B cell (primary cell): ENCODE data around the gene CEACAM1. TPM values are rescaled to one million over a fixed set of nuclear protein-coding genes. Genes with fewer than 3 reads are reported as not detected.

Experiments
- ATAC-seq: fragments of 200-7000 bp; cut with Tn5 transposase; one replicate; pipeline ENCODE4 v1.10.0; 2021; ENCODE audit warnings: low read depth, mild to moderate bottlenecking, moderate number of reproducible peaks, moderate library complexity
- CTCF ChIA-PET: fragments of 350-600 bp; sonication (Branson Sonifier 250); formaldehyde crosslinking; loops from one replicate; lab custom pipeline; 2021; ENCODE audit warnings: antibody characterized with exemption, inconsistent platforms; lab: Charles Lee
- POLR2A ChIA-PET: fragments of 350-600 bp; sonication (Branson Sonifier 250); formaldehyde crosslinking; loops from one replicate; lab custom pipeline; 2021; ENCODE audit warnings: antibody characterized with exemption; lab: Charles Lee
- DNase-seq: peaks from one replicate; pipeline ENCODE4 v3.0.0; 2013
- H2AFZ ChIP-seq: 2 replicates; pipeline ENCODE4 v1.6.1; 2012; ENCODE audit warnings: mild to moderate bottlenecking, low read depth, low read length; ENCODE audit not compliant: insufficient read depth, poor library complexity, severe bottlenecking
- H3K27ac ChIP-seq, 2 donors: 1 replicate in 1 of 2; 2 replicates in 1 of 2; pipeline ENCODE4 v1.5.1; 2012 to 2013; ENCODE audit warnings: low read length in 2 of 2, mild to moderate bottlenecking in 2 of 2, moderate library complexity in 1 of 2
- H3K27me3 ChIP-seq, 4 experiments: fragments of 200-600 bp in 1 of 4; sonication (generic) in 1 of 4; replicated peaks in 1 of 4; 1 replicate in 2 of 4; 2 replicates in 2 of 4; pipeline versions ENCODE4 v1.6.1 to v1.7.0; 2013 to 2016; ENCODE audit warnings: low read length in 3 of 4, mild to moderate bottlenecking in 2 of 4, mixed read lengths in 1 of 4, moderate library complexity in 1 of 4; ENCODE audit not compliant: insufficient read depth in 4 of 4, control insufficient read depth in 3 of 4; ENCODE audit errors: control extremely low read depth in 1 of 4
- H3K36me3 ChIP-seq, 2 experiments: replicated peaks in 1 of 2; 1 replicate in 1 of 2; 2 replicates in 1 of 2; pipeline versions ENCODE4 v1.6.1 to v1.7.1; 2013; ENCODE audit warnings: low read length in 1 of 2; ENCODE audit not compliant: insufficient read depth in 2 of 2, control insufficient read depth in 1 of 2; ENCODE audit errors: control extremely low read depth in 1 of 2, extremely low read depth in 1 of 2
- H3K4me1 ChIP-seq, 2 donors: fragments of 200-600 bp in 1 of 2; sonication (generic) in 1 of 2; 1 replicate in 1 of 2; 2 replicates in 1 of 2; pipeline versions ENCODE4 v1.5.1 to v1.6.1; 2013 to 2017; ENCODE audit warnings: low read length in 2 of 2; ENCODE audit not compliant: control insufficient read depth in 2 of 2, insufficient read depth in 2 of 2
- H3K4me2 ChIP-seq: replicated peaks from 2 replicates; pipeline ENCODE3; 2012; ENCODE audit warnings: mild to moderate bottlenecking, low read depth, low read length; ENCODE audit not compliant: poor library complexity, severe bottlenecking
- H3K4me3 ChIP-seq, 5 experiments: fragments of 200-600 bp in 1 of 5; sonication (generic) in 1 of 5; 1 replicate in 3 of 5; 2 replicates in 2 of 5; pipeline versions ENCODE4 v1.5.1 to v1.7.0; 2011 to 2016; ENCODE audit warnings: low read length in 4 of 5, mild to moderate bottlenecking in 4 of 5, low read depth in 2 of 5, control low read depth in 1 of 5, moderate library complexity in 1 of 5; ENCODE audit not compliant: insufficient read depth in 1 of 5; ENCODE audit errors: control extremely low read depth in 1 of 5, extremely low read depth in 1 of 5
- H3K79me2 ChIP-seq: fragments of 200-600 bp; sonication (generic); one replicate; pipeline ENCODE4 v1.6.0; 2016; ENCODE audit warnings: low read length; ENCODE audit not compliant: control insufficient read depth, insufficient read depth
- H3K9ac ChIP-seq: fragments of 200-600 bp; sonication (generic); 2 replicates; pipeline ENCODE4 v1.6.1; 2017; ENCODE audit warnings: mild to moderate bottlenecking, low read length, moderate library complexity
- H3K9me3 ChIP-seq, 3 donors: one replicate each; pipeline versions ENCODE4 v1.6.1 to v1.7.1; 2013; ENCODE audit warnings: low read length in 2 of 3; ENCODE audit not compliant: control insufficient read depth in 2 of 3, insufficient read depth in 1 of 3; ENCODE audit errors: control extremely low read depth in 1 of 3
- H4K20me1 ChIP-seq: 2 replicates; pipeline ENCODE4 v1.6.0; 2012; ENCODE audit warnings: mild to moderate bottlenecking, low read length; ENCODE audit not compliant: insufficient read depth, control insufficient read depth, poor library complexity, severe bottlenecking
- H3K27ac Mint-ChIP-seq: one replicate; pipeline ENCODE4 v1.8.0; 2021; ENCODE audit warnings: mixed read lengths
- H3K27me3 Mint-ChIP-seq: one replicate; pipeline ENCODE4 v1.8.0; 2021; ENCODE audit warnings: mixed read lengths
- H3K4me1 Mint-ChIP-seq: one replicate; pipeline ENCODE4 v1.8.0; 2021; ENCODE audit warnings: mixed read lengths
- H3K4me3 Mint-ChIP-seq: one replicate; pipeline ENCODE4 v1.8.0; 2021; ENCODE audit warnings: mixed read lengths
- H3K9me3 Mint-ChIP-seq: one replicate; pipeline ENCODE4 v1.8.0; 2022; ENCODE audit warnings: mixed read lengths; ENCODE audit not compliant: insufficient read depth
- CTCF ChIP-seq: fragments of 200-600 bp; IDR thresholded peaks from one replicate; pipeline ENCODE4 v1.8.0; 2022; ENCODE audit warnings: antibody characterized with exemption, mild to moderate bottlenecking
- EZH2 ChIP-seq: IDR thresholded peaks from 2 replicates; pipeline ENCODE4 v1.6.1; 2012; ENCODE audit warnings: borderline replicate concordance, low read depth, mild to moderate bottlenecking, moderate library complexity, low read length; ENCODE audit not compliant: insufficient read depth, poor library complexity, severe bottlenecking
- WGBS: methylation state at CpG from one replicate; pipeline ENCODE4 v1.1.5; 2013; ENCODE audit warnings: missing lambda C conversion rate; ENCODE audit not compliant: insufficient coverage; 5-methylcytosine and 5-hydroxymethylcytosine counted together
- intact Hi-C: fragments of 100-400 bp; cut with micrococcal nuclease; formaldehyde crosslinking; loops from one replicate; pipeline ENCODE4 v1.10.0; 2022
- polyA plus RNA-seq: library from polyadenylated mRNA; depleted of rRNA; stranded (reverse); fragments of >200 nt; gene quantifications from 2 replicates; pipeline ENCODE4 v1.2.3, GENCODE V29; 2012
- total RNA-seq, 2 donors: library from RNA; stranded (reverse); fragments of 120-200 nt in 1 of 2; gene quantifications; 1 replicate in 1 of 2; 2 replicates in 1 of 2; pipeline versions ENCODE4 v1.2.3 to v1.2.4, GENCODE V29; 2013 to 2022

CEACAM1 gene
- total and polyA plus RNA-seq, 2 donors (not counting 1 experiment from before 2014, with no cell fraction given): 8.8 to 14.6 TPM

- Mint-ChIP-seq H3K4me1 (peaks cover 21% of the 10 kb centered on the region), H3K27ac (no peak overlapping the region), H3K27me3 (no peaks in the 10 kb centered on the region), H3K4me3 (no peak overlapping the region), H3K9me3 (no peaks in the 10 kb centered on the region)
- Histone ChIP-seq H3K4me1 (peaks cover 11 to 13% of the 10 kb centered on the region in 2 donors), H4K20me1 (no peaks in the 10 kb centered on the region), H3K9me3 (no peaks in the 10 kb centered on the region), H3K27me3 (no peaks in the 10 kb centered on the region), H3K36me3 (peaks cover 0 to 5% of the 10 kb centered on the region in 2 experiments), H3K4me3 (no peak overlapping the region), H3K4me2 (no peak overlapping the region), H2AFZ (no peak overlapping the region), H3K9ac (no peak overlapping the region), H3K27ac (no peak overlapping the region), H3K79me2 (no peaks in the 10 kb centered on the region)
- 73% methylated on average over 6 of the region's 6 CpGs for WGBS
- TF ChIP-seq CTCF (no peak), EZH2 (no peak)
- intact Hi-C loops: no loop called here
- ATAC-seq (no peak), DNase-seq (no peak)
- ChIA-PET POLR2A (no interaction called here), CTCF (interaction anchor here (1.7 to 1.8 kb wide), 2 partner anchors 8 to 55 kb away, joined by 4 to 6 read pairs; no protein-coding TSS in a partner anchor)
Measured at GRCh38 chr19:42521346-42522030, 6.8 kb downstream of the CEACAM1 start.

GRCh38 chr19:42519108-42519507 is 9.2 kb downstream of the CEACAM1 start:
- H3K27ac ChIP-seq: no peak overlapping the region
- WGBS: 90% methylated on average over 2 of the region's 3 CpGs
- H3K4me2 ChIP-seq: no peak overlapping the region
- H3K4me3 Mint-ChIP-seq: no peak overlapping the region
- H4K20me1 ChIP-seq: no peaks in the 10 kb centered on the region
- no peaks in the 10 kb centered on the region for H3K79me2 ChIP-seq
- peaks cover 6 to 10% of the 10 kb centered on the region in 2 donors for H3K4me1 ChIP-seq
- TF ChIP-seq EZH2 (no peak), CTCF (no peak)
- H3K27me3 ChIP-seq: no peaks in the 10 kb centered on the region
- no peak overlapping the region for H2AFZ ChIP-seq
- H3K4me3 ChIP-seq: no peak overlapping the region
- H3K27me3 Mint-ChIP-seq: no peaks in the 10 kb centered on the region
- peaks cover 0 to 5% of the 10 kb centered on the region in 2 experiments for H3K36me3 ChIP-seq
- H3K9me3 ChIP-seq: no peaks in the 10 kb centered on the region
- DNase-seq (no peak), ATAC-seq (no peak)
- ChIA-PET CTCF (interaction anchor here (2.5 kb wide), 1 partner anchor 10 kb away, joined by 15 read pairs; the partner anchor contains the start of gene CEACAM1), POLR2A (no interaction called here)
- intact Hi-C loops: no loop called here
- no peaks in the 10 kb centered on the region for H3K9me3 Mint-ChIP-seq
- H3K27ac Mint-ChIP-seq: no peak overlapping the region
- H3K4me1 Mint-ChIP-seq: peaks cover 13% of the 10 kb centered on the region
- H3K9ac ChIP-seq: no peak overlapping the region
